Measurements from ENCODE around the gene CCDC88B. TPM values are rescaled to one million over a fixed set of nuclear protein-coding genes. Genes with fewer than 3 reads are reported as not detected.

Gene CCDC88B
- total and polyA plus RNA-seq, 9 of the 15 experiments (the other 6 are each of a cell fraction or from before 2014, with no cell fraction given), result 0.13 to 18.1 (median 7.9) TPM

DNA sequence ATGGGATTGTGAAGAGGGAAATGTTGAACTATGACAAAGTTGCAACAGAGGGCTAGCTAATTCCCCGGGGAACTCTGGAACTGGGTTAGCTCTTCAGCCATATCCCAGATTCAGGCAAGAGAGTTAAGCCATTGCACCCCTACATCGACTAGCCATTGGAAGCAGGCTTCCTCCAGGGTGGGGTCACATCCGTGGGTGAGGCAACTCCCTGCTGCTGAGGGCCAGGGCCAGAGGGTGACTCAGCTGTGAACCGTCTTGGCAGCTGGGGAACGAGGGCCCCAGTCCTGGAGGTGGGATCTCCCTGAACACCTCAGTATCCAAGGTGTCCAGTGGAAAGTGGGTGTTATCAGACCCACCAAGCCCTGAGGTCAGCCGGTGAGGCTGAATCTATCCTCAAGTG, 60.1 kb downstream of the CCDC88B start (continued):
- TF ChIP-seq, protein P1, sequence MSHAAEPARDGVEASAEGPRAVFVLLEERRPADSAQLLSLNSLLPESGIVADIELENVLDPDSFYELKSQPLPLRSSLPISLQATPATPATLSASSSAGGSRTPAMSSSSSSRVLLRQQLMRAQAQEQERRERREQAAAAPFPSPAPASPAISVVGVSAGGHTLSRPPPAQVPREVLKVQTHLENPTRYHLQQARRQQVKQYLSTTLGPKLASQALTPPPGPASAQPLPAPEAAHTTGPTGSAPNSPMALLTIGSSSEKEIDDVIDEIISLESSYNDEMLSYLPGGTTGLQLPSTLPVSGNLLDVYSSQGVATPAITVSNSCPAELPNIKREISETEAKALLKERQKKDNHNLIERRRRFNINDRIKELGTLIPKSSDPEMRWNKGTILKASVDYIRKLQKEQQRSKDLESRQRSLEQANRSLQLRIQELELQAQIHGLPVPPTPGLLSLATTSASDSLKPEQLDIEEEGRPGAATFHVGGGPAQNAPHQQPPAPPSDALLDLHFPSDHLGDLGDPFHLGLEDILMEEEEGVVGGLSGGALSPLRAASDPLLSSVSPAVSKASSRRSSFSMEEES (CRISPR knock-in tag; IDR thresholded peaks at IDR 0.05), result no peak
- TF ChIP-seq, protein P2, sequence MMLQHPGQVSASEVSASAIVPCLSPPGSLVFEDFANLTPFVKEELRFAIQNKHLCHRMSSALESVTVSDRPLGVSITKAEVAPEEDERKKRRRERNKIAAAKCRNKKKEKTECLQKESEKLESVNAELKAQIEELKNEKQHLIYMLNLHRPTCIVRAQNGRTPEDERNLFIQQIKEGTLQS (IDR thresholded peaks at IDR 0.05), result peak; percentile 77; the same call in 1 of the 2 replicates
- TF ChIP-seq, protein P2 (CRISPR knock-in tag; conservative IDR thresholded peaks at IDR 0.05), result no peak
- no peak for TF ChIP-seq ELF2 (CRISPR knock-in tag; IDR thresholded peaks at IDR 0.05)
- TF ChIP-seq, protein P3, sequence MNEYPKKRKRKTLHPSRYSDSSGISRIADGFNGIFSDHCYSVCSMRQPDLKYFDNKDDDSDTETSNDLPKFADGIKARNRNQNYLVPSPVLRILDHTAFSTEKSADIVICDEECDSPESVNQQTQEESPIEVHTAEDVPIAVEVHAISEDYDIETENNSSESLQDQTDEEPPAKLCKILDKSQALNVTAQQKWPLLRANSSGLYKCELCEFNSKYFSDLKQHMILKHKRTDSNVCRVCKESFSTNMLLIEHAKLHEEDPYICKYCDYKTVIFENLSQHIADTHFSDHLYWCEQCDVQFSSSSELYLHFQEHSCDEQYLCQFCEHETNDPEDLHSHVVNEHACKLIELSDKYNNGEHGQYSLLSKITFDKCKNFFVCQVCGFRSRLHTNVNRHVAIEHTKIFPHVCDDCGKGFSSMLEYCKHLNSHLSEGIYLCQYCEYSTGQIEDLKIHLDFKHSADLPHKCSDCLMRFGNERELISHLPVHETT (CRISPR knock-in tag; conservative IDR thresholded peaks at IDR 0.05 in 1 of 2, IDR thresholded peaks at IDR 0.05 in 1 of 2), result no peak
- peak; percentile 62 for TF ChIP-seq C11orf30 (IDR thresholded peaks at IDR 0.05; ENCODE audit: low read depth)
- TF ChIP-seq, protein P4, sequence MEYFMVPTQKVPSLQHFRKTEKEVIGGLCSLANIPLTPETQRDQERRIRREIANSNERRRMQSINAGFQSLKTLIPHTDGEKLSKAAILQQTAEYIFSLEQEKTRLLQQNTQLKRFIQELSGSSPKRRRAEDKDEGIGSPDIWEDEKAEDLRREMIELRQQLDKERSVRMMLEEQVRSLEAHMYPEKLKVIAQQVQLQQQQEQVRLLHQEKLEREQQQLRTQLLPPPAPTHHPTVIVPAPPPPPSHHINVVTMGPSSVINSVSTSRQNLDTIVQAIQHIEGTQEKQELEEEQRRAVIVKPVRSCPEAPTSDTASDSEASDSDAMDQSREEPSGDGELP (CRISPR knock-in tag; IDR thresholded peaks at IDR 0.05; ENCODE audit: borderline replicate concordance), result peak; percentile 70
- TF ChIP-seq, protein P5, sequence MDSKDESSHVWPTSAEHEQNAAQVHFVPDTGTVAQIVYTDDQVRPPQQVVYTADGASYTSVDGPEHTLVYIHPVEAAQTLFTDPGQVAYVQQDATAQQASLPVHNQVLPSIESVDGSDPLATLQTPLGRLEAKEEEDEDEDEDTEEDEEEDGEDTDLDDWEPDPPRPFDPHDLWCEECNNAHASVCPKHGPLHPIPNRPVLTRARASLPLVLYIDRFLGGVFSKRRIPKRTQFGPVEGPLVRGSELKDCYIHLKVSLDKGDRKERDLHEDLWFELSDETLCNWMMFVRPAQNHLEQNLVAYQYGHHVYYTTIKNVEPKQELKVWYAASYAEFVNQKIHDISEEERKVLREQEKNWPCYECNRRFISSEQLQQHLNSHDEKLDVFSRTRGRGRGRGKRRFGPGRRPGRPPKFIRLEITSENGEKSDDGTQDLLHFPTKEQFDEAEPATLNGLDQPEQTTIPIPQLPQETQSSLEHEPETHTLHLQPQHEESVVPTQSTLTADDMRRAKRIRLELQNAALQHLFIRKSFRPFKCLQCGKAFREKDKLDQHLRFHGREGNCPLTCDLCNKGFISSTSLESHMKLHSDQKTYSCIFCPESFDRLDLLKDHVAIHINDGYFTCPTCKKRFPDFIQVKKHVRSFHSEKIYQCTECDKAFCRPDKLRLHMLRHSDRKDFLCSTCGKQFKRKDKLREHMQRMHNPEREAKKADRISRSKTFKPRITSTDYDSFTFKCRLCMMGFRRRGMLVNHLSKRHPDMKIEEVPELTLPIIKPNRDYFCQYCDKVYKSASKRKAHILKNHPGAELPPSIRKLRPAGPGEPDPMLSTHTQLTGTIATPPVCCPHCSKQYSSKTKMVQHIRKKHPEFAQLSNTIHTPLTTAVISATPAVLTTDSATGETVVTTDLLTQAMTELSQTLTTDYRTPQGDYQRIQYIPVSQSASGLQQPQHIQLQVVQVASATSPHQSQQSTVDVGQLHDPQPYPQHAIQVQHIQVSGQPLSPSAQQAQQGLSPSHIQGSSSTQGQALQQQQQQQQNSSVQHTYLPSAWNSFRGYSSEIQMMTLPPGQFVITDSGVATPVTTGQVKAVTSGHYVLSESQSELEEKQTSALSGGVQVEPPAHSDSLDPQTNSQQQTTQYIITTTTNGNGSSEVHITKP (IDR thresholded peaks at IDR 0.05; ENCODE audit: partially characterized antibody), result peak; percentile 64
- TF ChIP-seq ADNP (tag; IDR thresholded peaks at IDR 0.05), result no peak
- TF ChIP-seq HNRNPK (IDR thresholded peaks at IDR 0.05; ENCODE audit: low read depth, low read length, poor library complexity, severe bottlenecking), result no peak
- peak; percentile 71 for TF ChIP-seq JUND (IDR thresholded peaks at IDR 0.05; ENCODE audit: borderline replicate concordance, low read depth, low read length)
- peak; percentile 66; the same call in 2 of the 3 replicates for TF ChIP-seq JUND (tag; IDR thresholded peaks at IDR 0.05; ENCODE audit: borderline replicate concordance, low read depth, low read length)
- no peak for TF ChIP-seq CSDE1 (IDR thresholded peaks at IDR 0.05)
- no peak for TF ChIP-seq RBM22 (IDR thresholded peaks at IDR 0.05; ENCODE audit: low read depth, low read length, poor library complexity, severe bottlenecking)
- TF ChIP-seq TCF7L2 (IDR thresholded peaks at IDR 0.05; ENCODE audit: low read depth, low read length), result no peak
- TF ChIP-seq NBN (IDR thresholded peaks at IDR 0.05; ENCODE audit: low read depth), result no peak
- peak; percentile 29; the same call in 1 of the 2 replicates for TF ChIP-seq EP300 (IDR thresholded peaks at IDR 0.05; ENCODE audit: low read length)
- no peak for TF ChIP-seq SIN3B (IDR thresholded peaks at IDR 0.05; ENCODE audit: low read depth)
- TF ChIP-seq DPF2 (IDR thresholded peaks at IDR 0.05), result peak; percentile 37; the same call in 1 of the 2 replicates
- TF ChIP-seq SMARCE1 (IDR thresholded peaks at IDR 0.05), result peak; percentile 29; the same call in 1 of the 2 replicates
